Activated CD4-positive, alpha-beta memory T cell treated with anti-CD3 and anti-CD28 coated beads, Interleukin-2, amount 10 ng/mL, durations not matched to agents 7 days and 5 days (primary cell): ENCODE data around the gene LRFN4. TPM values are rescaled to one million over a fixed set of nuclear protein-coding genes. Genes with fewer than 3 reads are reported as not detected.

Source experiments
- CTCF ChIA-PET: fragments of 350-600 bp; sonication (Branson Sonifier 250); formaldehyde crosslinking; loops from one replicate; lab custom pipeline; 2021; ENCODE audit warnings: antibody characterized with exemption, inconsistent platforms; lab: Charles Lee
- POLR2A ChIA-PET: fragments of 350-600 bp; sonication (Branson Sonifier 250); formaldehyde crosslinking; loops from one replicate; lab custom pipeline; 2021; ENCODE audit warnings: antibody characterized with exemption; lab: Charles Lee
- DNase-seq: peaks from one replicate; pipeline ENCODE4 v3.0.0-alpha.2; 2020
- H3K27ac Mint-ChIP-seq: one replicate; pipeline ENCODE4 v1.8.0; 2021; ENCODE audit warnings: mild to moderate bottlenecking, mixed read lengths
- H3K27me3 Mint-ChIP-seq: one replicate; pipeline ENCODE4 v1.8.0; 2021; ENCODE audit warnings: mixed read lengths
- H3K36me3 Mint-ChIP-seq: one replicate; pipeline ENCODE4 v1.8.0; 2021; ENCODE audit warnings: low read depth, mixed read lengths
- H3K4me1 Mint-ChIP-seq: one replicate; pipeline ENCODE4 v1.8.0; 2021; ENCODE audit warnings: mixed read lengths
- H3K4me3 Mint-ChIP-seq: one replicate; pipeline ENCODE4 v1.8.0; 2021; ENCODE audit warnings: mild to moderate bottlenecking, mixed read lengths
- H3K9me3 Mint-ChIP-seq: one replicate; pipeline ENCODE4 v1.8.0; 2021; ENCODE audit warnings: mixed read lengths
- total RNA-seq, 2 experiments: library from RNA; stranded (reverse); gene quantifications; one replicate each; pipeline ENCODE4 v1.2.3, GENCODE V29; 2021

LRFN4 gene
- total RNA-seq, 2 experiments from 2014 or later = 23.2 to 28.3 TPM

DNA sequence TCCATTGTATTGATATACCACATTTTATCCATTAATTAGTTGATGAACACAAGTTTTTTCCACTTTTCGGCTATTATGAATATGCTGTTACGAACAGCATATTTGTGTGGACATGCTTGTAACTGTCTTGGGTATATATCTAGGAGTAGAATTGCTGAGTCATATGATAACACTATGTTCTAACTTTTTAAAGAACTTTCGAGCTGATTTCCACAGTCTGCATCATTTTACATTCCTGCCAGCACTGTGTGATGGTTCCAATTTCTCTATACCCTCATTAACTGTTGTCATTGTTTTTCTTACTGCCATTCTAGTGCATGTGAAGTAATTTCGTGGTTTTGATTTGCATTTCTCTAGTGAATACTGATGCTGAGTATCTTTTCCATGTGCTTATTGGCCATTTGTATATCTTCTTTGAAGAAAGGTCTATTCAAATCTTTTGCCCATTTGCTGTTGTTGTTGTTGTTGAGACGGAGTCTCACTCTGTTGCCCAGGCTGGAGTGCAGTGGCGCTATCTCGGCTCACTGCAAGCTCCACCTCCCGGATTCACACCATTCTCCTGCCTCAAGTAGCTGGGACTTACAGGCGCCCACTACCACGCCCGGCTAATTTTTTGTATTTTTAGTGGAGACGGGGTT, 21.0 kb upstream of the LRFN4 start:
- H3K4me1 Mint-ChIP-seq = peaks cover 24% of the 10 kb centered on the region
- H3K4me3 Mint-ChIP-seq = no peak overlapping the region
- no peak for DNase-seq
- H3K36me3 Mint-ChIP-seq = peaks cover 20% of the 10 kb centered on the region
- no peaks in the 10 kb centered on the region for H3K9me3 Mint-ChIP-seq
- POLR2A ChIA-PET = no interaction called here
- H3K27ac Mint-ChIP-seq = no peak overlapping the region
- H3K27me3 Mint-ChIP-seq = no peaks in the 10 kb centered on the region
- CTCF ChIA-PET = interaction anchor here (4.8 kb wide), 1 partner anchor 140 kb away, joined by 68 read pairs; no protein-coding TSS in a partner anchor

DNA sequence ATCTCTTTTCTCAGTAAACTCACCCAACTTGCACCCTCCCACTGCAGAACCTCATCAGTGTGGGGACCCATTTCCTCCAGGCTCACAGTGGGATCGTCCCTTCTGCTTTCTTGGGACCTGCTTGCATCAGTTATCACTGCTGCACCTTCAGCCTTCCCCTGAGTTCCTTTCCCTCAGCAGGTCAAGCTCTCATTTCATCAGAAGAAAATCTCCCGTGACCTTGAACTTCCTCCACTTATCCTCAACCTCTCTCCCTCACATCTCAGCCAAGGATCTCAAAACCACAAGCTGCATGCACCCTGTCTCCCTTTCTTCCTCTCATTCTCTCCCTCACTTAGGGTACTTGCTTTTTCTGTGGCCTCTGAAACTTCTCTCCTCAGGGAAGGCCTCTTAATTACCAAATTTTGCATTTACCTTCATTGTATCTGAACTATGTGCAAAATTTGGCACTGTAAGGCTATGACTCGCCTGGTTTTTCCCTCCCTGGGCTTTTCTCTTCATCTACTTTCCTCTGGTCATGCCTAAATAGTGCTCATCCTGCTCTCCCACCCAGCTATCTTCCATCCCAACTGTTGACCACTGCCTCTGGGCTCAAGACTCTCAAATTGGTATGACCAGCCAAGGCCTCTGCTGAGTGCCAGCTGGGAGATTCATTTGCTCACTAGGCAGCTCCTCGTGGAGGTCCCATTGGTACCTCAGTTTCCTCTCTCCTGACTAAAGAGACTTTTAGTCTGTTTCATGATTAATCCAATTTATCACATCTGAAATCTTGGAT, 16.4 kb upstream of the LRFN4 start:
- Mint-ChIP-seq H3K4me3 (no peak overlapping the region), H3K36me3 (peaks cover 39% of the 10 kb centered on the region), H3K27me3 (no peaks in the 10 kb centered on the region), H3K27ac (peak overlapping the region; percentile 52), H3K4me1 (peaks cover 53% of the 10 kb centered on the region), H3K9me3 (no peaks in the 10 kb centered on the region)
- DNase-seq = no peak
- ChIA-PET POLR2A (interaction anchor here (0.7 to 6.7 kb wide), 6 partner anchors 13 to 402 kb away, joined by 3 to 177 read pairs (median 4); partner anchors contain the start of genes MRPL11, RBM14, RBM4B and ZDHHC24), CTCF (interaction anchor here (0.7 to 1.9 kb wide), 2 partner anchors 278 to 402 kb away, joined by 3 to 4 read pairs; partner anchors contain the start of gene MRPL11)

DNA sequence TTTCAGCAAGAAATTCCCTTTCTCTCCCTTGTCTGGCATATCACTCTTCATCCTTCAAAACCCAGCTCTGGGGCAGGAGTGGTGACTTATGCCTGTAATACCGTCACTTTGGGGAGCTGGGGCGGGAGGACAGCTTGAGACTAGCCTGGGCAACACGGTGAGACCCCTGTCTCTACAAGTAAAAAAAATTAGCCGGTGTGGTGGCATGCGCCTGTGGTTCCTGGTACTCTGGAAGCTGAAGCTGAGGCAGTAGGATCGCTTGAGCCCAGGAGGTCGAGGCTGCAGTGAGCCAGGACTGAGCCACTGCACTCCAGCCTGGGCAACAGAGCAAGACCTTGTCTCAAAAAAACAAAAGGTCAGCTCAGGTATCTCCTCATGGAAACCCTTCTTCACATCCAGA, 15.0 kb upstream of the LRFN4 start:
- ChIA-PET CTCF (interaction anchor here (1.6 to 4.3 kb wide), 6 partner anchors 10 to 403 kb away, joined by 3 to 21 read pairs (median 7); partner anchors contain the start of genes MRPL11 and RBM4B), POLR2A (interaction anchor here (0.8 to 6.7 kb wide), 26 partner anchors 8 to 553 kb away, joined by 3 to 177 read pairs (median 5); partner anchors contain the start of genes BRMS1, DPP3, MRPL11 and PC)
- H3K4me3 Mint-ChIP-seq = peak overlapping the region; percentile 93
- peak; percentile 15 for DNase-seq
- H3K27me3 Mint-ChIP-seq = no peaks in the 10 kb centered on the region
- H3K36me3 Mint-ChIP-seq = peaks cover 39% of the 10 kb centered on the region
- H3K4me1 Mint-ChIP-seq = peaks cover 59% of the 10 kb centered on the region
- no peaks in the 10 kb centered on the region for H3K9me3 Mint-ChIP-seq
- H3K27ac Mint-ChIP-seq = peak overlapping the region; percentile 90

DNA sequence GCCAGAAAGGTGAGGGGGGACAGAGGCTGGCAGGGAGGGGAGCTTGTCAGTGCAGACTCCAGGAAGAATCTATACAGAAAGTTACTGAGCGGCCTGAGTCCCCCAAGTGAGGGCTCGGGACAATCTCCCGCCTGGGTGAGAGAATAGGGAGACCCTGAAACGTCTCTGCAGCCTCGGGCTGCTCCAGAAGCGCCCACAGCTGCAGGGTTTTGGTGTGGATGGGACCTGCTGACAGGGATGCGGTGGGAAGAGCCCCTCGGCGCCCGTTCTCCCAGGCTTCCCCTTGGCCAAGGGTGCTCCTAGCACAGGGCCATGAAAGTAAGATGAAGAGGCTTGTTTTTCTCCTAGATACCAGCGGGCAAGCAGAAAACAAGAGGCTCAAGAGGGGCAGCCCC, 14.4 kb upstream of the LRFN4 start:
- H3K4me1 Mint-ChIP-seq = peaks cover 60% of the 10 kb centered on the region
- H3K36me3 Mint-ChIP-seq = peaks cover 39% of the 10 kb centered on the region

DNA sequence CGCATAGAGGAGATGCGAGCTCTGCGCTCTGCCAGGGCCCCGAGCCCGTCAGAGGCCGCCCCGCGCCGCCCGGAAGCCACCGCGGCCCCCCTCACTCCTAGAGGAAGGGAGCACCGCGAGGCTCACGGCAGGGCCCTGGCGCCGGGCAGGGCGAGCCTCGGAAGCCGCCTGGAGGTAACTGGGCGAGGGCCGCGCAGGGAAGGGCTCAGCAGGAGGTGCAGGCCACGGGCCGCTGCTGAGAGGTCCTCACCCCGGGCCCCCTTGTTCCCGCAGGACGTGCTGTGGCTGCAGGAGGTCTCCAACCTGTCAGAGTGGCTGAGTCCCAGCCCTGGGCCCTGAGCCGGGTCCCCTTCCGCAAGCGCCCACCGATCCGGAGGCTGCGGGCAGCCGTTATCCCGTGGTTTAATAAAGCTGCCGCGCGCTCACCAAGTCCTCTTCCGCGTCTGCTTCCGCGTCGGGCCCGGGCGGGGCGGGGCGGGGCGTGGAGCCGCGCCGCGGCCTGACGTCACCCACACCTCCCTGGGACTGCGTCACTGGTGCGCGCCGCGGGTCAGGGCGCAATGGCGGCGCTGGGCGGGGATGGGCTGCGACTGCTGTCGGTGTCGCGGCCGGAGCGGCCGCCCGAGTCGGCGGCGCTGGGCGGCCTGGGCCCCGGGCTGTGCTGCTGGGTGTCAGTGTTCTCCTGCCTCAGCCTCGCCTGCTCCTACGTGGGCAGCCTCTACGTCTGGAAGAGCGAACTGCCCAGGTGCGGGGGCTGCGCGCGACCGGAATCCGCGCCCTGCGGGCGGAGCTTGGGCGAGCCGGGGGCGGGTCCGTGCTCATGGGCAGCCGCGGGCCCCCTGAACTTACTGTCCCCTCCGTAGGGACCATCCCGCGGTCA, 13.7 kb upstream of the LRFN4 start, which contains the start of gene RCE1:
Gene RCE1, plus strand, starts transcription at position 546 of the 880 bp plus-strand sequence. Its CDS starts 15 bp downstream, at position 561.
- H3K36me3 Mint-ChIP-seq = peaks cover 35% of the 10 kb centered on the region
- H3K4me3 Mint-ChIP-seq = peak within 1 kb of the TSS; percentile 93
- H3K9me3 Mint-ChIP-seq = no peaks in the 10 kb centered on the region
- H3K27ac Mint-ChIP-seq = peak within 1 kb of the TSS; percentile 93
- H3K27me3 Mint-ChIP-seq = no peaks in the 10 kb centered on the region
- ChIA-PET CTCF (interaction anchor here (0.8 to 4.3 kb wide), 8 partner anchors 9 to 457 kb away, joined by 3 to 21 read pairs (median 6); partner anchors contain the start of gene RBM4B), POLR2A (interaction anchor here (0.6 to 6.7 kb wide), 35 partner anchors 9 to 510 kb away, joined by 3 to 177 read pairs (median 4); partner anchors contain the start of genes BRMS1, DPP3, MRPL11 and PC)
- DNase-seq = peak; percentile 93
- H3K4me1 Mint-ChIP-seq = peaks cover 58% of the 10 kb centered on the region

More for the DNA sequence above, 14.4 kb upstream of the LRFN4 start:
- POLR2A ChIA-PET = interaction anchor here (0.9 to 6.7 kb wide), 30 partner anchors 9 to 553 kb away, joined by 3 to 177 read pairs (median 4); partner anchors contain the start of genes BRMS1, DPP3, MRPL11 and PC
- Mint-ChIP-seq H3K9me3 (no peaks in the 10 kb centered on the region), H3K27ac (peak overlapping the region; percentile 90), H3K27me3 (no peaks in the 10 kb centered on the region), H3K4me3 (peak overlapping the region; percentile 93)
- CTCF ChIA-PET = interaction anchor here (1.6 to 4.3 kb wide), 7 partner anchors 9 to 456 kb away, joined by 3 to 21 read pairs (median 7); partner anchors contain the start of genes MRPL11 and RBM4B
- no peak for DNase-seq

DNA sequence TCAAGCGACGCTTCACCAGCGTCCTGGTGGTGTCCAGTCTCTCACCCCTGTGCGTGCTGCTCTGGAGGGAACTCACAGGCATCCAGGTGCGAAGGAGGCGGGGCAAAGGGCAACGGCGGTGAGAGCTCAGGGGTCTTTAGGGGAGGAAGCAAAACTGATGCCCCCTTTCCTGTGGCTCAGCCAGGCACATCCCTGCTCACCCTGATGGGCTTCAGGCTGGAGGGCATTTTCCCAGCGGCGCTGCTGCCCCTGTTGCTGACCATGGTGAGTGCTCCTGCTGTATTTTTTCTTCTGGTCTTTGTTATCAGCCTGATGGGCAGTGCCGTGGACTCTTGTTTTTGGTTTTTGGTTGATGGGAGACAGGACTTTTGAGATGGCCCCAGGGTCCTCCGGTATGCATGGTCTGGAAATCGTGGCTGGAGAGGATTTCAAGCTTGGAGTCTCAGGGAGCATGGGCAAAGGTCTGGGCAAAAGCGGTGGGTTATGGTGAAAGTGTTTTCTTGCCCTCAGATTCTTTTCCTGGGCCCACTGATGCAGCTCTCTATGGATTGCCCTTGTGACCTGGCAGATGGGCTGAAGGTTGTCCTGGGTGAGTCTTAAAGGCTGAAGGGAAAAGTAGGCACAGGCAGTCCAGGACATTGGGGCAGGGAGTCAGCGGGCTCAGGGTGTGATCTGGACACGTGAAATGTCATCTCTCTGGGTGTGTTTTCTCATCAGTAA, 12.9 kb upstream of the LRFN4 start:
- no peaks in the 10 kb centered on the region for H3K9me3 Mint-ChIP-seq
- H3K4me1 Mint-ChIP-seq = peaks cover 57% of the 10 kb centered on the region
- ChIA-PET POLR2A (interaction anchor here (0.6 to 6.7 kb wide), 22 partner anchors 9 to 509 kb away, joined by 3 to 177 read pairs (median 5); partner anchors contain the start of genes BRMS1, DPP3, MRPL11 and POLD4), CTCF (interaction anchor here (0.8 to 4.3 kb wide), 5 partner anchors 8 to 458 kb away, joined by 3 to 21 read pairs (median 5); no protein-coding TSS in a partner anchor)
- peak overlapping the region; percentile 93 for H3K27ac Mint-ChIP-seq
- H3K36me3 Mint-ChIP-seq = peaks cover 34% of the 10 kb centered on the region
- no peak for DNase-seq
- peak overlapping the region; percentile 93 for H3K4me3 Mint-ChIP-seq
- H3K27me3 Mint-ChIP-seq = no peaks in the 10 kb centered on the region

DNA sequence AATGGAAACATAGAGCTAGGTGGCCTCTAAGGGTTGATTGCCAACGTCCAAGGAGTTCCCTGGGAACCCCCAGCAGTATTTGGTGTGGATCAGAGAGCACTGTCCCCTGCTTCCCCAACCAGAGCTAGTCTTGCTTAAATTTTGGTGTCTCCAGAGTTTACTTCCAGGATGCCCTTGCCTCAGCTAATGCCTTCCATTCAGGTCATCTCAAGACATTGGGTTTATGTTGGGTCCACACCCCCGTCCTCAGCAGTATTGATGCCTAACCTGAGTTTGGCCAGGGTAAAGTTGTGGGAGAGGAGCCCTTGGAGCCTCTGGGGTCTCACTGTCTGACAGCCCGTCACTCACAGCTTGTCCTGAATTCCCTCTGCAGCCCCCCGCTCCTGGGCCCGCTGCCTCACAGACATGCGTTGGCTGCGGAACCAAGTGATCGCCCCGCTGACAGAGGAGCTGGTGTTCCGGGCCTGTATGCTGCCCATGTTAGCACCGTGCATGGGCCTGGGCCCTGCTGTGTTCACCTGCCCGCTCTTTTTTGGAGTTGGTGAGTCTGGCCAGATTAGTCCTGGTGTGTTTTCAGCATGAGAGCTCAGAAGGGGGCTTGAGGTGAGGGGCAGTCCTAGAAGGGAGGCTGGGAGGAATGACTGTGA, 12.2 kb upstream of the LRFN4 start:
- H3K4me3 Mint-ChIP-seq = peak overlapping the region; percentile 93
- ChIA-PET CTCF (interaction anchor here (4.3 kb wide), 1 partner anchor 11 kb away, joined by 21 read pairs; no protein-coding TSS in a partner anchor), POLR2A (interaction anchor here (1.1 to 6.7 kb wide), 10 partner anchors 9 to 228 kb away, joined by 3 to 177 read pairs (median 5); partner anchors contain the start of genes RBM4 and RBM4B)
- peak overlapping the region; percentile 93 for H3K27ac Mint-ChIP-seq
- peaks cover 28% of the 10 kb centered on the region for H3K36me3 Mint-ChIP-seq
- no peaks in the 10 kb centered on the region for H3K9me3 Mint-ChIP-seq
- DNase-seq = no peak
- H3K27me3 Mint-ChIP-seq = no peaks in the 10 kb centered on the region
- peaks cover 50% of the 10 kb centered on the region for H3K4me1 Mint-ChIP-seq

DNA sequence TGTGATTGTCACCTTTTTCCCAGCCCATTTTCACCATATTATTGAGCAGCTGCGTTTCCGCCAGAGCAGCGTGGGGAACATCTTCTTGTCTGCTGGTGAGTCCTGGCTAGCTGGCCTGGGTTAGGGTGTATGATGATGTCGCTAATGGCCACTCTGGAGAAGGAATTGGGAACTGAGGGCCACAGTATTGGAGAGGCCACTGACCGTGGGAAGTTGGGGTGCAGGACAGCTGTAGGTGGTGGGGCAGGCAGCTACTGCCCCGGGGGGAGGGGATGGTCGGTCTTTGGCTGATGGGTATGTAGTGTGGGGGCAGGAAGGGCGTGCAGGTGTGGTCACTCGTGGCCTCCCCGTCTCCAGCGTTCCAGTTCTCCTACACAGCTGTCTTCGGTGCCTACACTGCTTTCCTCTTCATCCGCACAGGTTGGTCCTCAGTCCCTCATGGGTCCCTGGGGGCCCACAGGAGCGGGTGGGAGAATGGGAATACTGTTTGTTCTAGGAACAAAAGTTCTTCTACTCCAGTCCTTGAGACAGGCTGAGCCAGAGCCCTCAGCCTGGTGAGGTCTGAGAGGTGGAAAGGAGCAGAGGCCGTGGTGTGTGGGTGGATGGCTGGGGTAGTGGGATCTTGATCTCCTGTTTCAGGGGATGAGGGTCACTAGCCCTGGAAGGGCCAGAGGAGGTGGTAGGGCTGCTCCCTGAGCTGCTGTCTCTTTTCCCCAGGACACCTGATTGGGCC, 11.6 kb upstream of the LRFN4 start:
- H3K27me3 Mint-ChIP-seq = no peaks in the 10 kb centered on the region
- no peaks in the 10 kb centered on the region for H3K9me3 Mint-ChIP-seq
- peak overlapping the region; percentile 93 for H3K4me3 Mint-ChIP-seq
- peak overlapping the region; percentile 21 for H3K27ac Mint-ChIP-seq
- no peak for DNase-seq
- ChIA-PET CTCF (interaction anchor here (4.3 kb wide), 1 partner anchor 10 kb away, joined by 21 read pairs; no protein-coding TSS in a partner anchor), POLR2A (interaction anchor here (1.1 to 6.7 kb wide), 3 partner anchors 8 to 229 kb away, joined by 3 to 177 read pairs (median 5); partner anchors contain the start of gene RBM4B)
- H3K4me1 Mint-ChIP-seq = peaks cover 44% of the 10 kb centered on the region
- peaks cover 24% of the 10 kb centered on the region for H3K36me3 Mint-ChIP-seq

DNA sequence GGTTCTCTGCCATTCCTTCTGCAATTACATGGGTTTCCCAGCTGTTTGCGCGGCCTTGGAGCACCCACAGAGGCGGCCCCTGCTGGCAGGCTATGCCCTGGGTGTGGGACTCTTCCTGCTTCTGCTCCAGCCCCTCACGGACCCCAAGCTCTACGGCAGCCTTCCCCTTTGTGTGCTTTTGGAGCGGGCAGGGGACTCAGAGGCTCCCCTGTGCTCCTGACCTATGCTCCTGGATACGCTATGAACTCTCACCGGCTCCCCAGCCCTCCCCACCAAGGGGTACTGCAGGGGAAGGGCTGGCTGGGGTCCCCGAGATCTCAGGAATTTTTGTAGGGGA, 11.0 kb upstream of the LRFN4 start:
- Mint-ChIP-seq H3K27me3 (no peaks in the 10 kb centered on the region), H3K36me3 (peaks cover 19% of the 10 kb centered on the region), H3K4me1 (peaks cover 42% of the 10 kb centered on the region), H3K9me3 (no peaks in the 10 kb centered on the region), H3K27ac (no peak overlapping the region), H3K4me3 (no peak overlapping the region)
- no peak for DNase-seq
- CTCF ChIA-PET = interaction anchor here (4.3 kb wide), 1 partner anchor 9 kb away, joined by 21 read pairs; no protein-coding TSS in a partner anchor
- POLR2A ChIA-PET = interaction anchor here (1.7 to 6.7 kb wide), 2 partner anchors 8 to 169 kb away, joined by 5 to 177 read pairs; partner anchors contain the start of gene RBM4B

DNA sequence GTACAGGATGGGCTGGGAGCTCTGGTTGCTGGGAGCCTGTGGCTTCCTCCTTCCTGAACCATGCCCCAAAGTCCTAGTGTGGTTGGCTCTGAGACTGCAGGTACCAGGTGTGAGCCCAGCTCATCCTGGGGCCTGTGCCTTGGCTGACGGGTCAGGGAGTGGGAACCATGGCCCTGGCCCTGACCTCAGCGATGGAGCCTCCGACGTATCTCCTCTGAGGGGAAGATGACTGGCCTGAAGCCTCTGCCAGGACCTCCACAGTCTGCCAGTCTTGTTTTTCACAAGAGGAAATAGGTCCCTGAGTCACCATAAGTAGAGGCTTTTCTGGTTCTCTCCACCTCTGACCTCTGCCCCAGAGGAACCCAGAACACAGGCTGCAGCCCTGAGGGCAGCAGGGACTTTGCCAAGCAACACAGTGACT, 10.2 kb upstream of the LRFN4 start:
- Mint-ChIP-seq H3K4me3 (no peak overlapping the region), H3K27ac (peak overlapping the region; percentile 52), H3K9me3 (no peaks in the 10 kb centered on the region), H3K36me3 (peaks cover 16% of the 10 kb centered on the region), H3K27me3 (no peaks in the 10 kb centered on the region), H3K4me1 (peaks cover 42% of the 10 kb centered on the region)
- ChIA-PET CTCF (no interaction called here), POLR2A (interaction anchor here (1.7 to 6.7 kb wide), 2 partner anchors 7 to 169 kb away, joined by 5 to 177 read pairs; partner anchors contain the start of gene RBM4B)
- no peak for DNase-seq
